Stimulated activated CD4-positive, alpha-beta T cell treated with anti-CD3 and anti-CD28 coated beads, TNF-alpha, amount 100 ng/mL, for 1 hour (primary cell): Measurements from ENCODE around the gene DDX59.
A peak's percentile ranks its signal among the peaks of the same experiment; 100 is the strongest.
"Not testable (repeated sequence)": the region's sequence is repeated elsewhere in the genome, so short reads cannot be mapped to it uniquely, and the experiment has no call there.

Experiments
- DNase-seq, 3 donors: peaks; one replicate each; pipeline ENCODE4 v3.0.0-alpha.2; 2020; ENCODE audit warnings: low read depth in 3 of 3, low spot score in 1 of 3

DDX59 gene

GRCh38 chr1:200630515-200630899 is 39.2 kb downstream of the DDX59 start:
- not testable (repeated sequence) for DNase-seq

GRCh38 chr1:200629876-200630514 is 39.7 kb downstream of the DDX59 start:
- DNase-seq = no peak

GRCh38 chr1:200628223-200628881 is 41.4 kb downstream of the DDX59 start:
- peak in 2 of 3 donors; percentile 1 to 12 for DNase-seq

- DNase-seq = no peak
These were observed 42.0 kb downstream of the DDX59 start for GRCh38 chr1:200627575-200628222.

- no peak for DNase-seq
These were observed 42.7 kb downstream of the DDX59 start for GRCh38 chr1:200626853-200627534.

GRCh38 chr1:200625381-200625824 is 44.3 kb downstream of the DDX59 start:
- no peak for DNase-seq

GRCh38 chr1:200624679-200625335 is 44.9 kb downstream of the DDX59 start:
- no peak for DNase-seq

- DNase-seq = peak; percentile 65 to 76 (median 67)
These were observed 49.2 kb downstream of the DDX59 start, which contains the start of gene KIF14 for GRCh38 chr1:200620273-200621131. Gene KIF14, minus strand, starts transcription at chr1:200620751. Its CDS starts 2,028 bp downstream, at chr1:200618723.

GRCh38 chr1:200619894-200620272 is 49.8 kb downstream of the DDX59 start:
- no peak for DNase-seq

- no peak for DNase-seq
These were observed 58.9 kb downstream of the DDX59 start for GRCh38 chr1:200610846-200611245.

- no peak for DNase-seq
These were observed 67.1 kb downstream of the DDX59 start for GRCh38 chr1:200602632-200603031.
